ENCODE measurements around the gene GARNL3. TPM values are rescaled to one million over a fixed set of nuclear protein-coding genes. Genes with fewer than 3 reads are reported as not detected.

Gene GARNL3
- total RNA-seq, 2 experiments from 2014 or later, result 0.63 to 1.8 TPM

DNA sequence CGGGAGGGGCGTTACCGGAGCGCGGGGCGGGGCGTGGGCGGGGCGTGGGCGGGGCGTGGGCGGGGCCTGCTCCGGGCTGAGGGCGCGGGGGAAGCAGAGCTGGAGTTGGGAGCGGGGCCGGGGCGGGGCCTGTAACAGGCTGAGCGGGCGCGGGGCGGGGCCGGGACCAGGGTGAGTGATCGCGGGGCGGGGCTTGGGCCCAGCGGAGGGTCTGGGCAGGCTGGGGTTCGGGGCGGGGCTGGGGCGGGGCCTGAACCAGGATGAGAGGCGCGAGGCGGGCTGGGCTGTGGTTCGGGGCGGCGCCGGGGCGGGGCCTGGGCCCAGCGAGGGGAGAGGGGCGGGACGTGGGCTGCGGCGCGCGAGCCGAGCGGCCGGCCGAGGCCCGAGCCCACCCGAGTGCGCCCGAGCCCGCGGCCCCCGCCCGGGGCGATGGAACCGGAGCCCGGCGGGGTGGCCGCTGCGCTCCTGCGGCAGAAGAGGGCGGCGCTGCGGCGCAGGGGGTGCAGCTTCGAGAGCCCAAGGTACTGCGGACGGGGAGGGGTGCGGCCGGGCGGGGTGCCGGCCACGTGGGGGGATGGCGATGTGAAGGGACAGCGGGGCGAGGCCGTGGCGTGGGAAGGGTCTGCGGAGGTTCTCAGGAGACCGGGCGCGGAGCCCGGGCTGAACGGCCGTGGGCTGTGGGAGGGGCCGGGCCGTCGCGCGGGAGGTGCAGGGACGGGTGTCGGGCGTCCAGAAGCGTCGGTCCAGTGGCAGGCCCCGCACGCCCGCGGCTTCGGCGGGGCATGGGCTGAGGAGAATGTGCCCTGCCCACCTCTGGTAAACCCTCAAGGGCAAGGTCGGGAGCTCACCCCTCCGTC lies 39.5 kb upstream of the GARNL3 start:
- H3K27me3 ChIP-seq (ENCODE audit: control insufficient read depth in 1 of 2, insufficient read depth in 2 of 2, low read length in 2 of 2), result peaks cover 0 to 7% of the 10 kb centered on the region in 2 experiments
- POLR2A ChIA-PET, result interaction anchor here (0.6 to 4.0 kb wide), 9 partner anchors 9 to 696 kb away, joined by 3 to 26 read pairs (median 4); partner anchors contain the start of genes LRSAM1, RPL12 and ZNF79
- H3K4me1 ChIP-seq (ENCODE audit: insufficient read depth, low read length), result peaks cover 35% of the 10 kb centered on the region
- no peak overlapping the region for H3K27ac ChIP-seq (ENCODE audit: low read depth in 1 of 2, low read length in 2 of 2)
- peak; percentile 73 for ATAC-seq (ENCODE audit: poor library complexity)
- H3K4me3 Mint-ChIP-seq, result peak overlapping the region; percentile 89
- H3K36me3 ChIP-seq (ENCODE audit: insufficient read depth, low read length), result no peaks in the 10 kb centered on the region
- peak overlapping the region; percentile 67 for H3K4me3 ChIP-seq (ENCODE audit: low read length)
- TF ChIP-seq, protein P1, sequence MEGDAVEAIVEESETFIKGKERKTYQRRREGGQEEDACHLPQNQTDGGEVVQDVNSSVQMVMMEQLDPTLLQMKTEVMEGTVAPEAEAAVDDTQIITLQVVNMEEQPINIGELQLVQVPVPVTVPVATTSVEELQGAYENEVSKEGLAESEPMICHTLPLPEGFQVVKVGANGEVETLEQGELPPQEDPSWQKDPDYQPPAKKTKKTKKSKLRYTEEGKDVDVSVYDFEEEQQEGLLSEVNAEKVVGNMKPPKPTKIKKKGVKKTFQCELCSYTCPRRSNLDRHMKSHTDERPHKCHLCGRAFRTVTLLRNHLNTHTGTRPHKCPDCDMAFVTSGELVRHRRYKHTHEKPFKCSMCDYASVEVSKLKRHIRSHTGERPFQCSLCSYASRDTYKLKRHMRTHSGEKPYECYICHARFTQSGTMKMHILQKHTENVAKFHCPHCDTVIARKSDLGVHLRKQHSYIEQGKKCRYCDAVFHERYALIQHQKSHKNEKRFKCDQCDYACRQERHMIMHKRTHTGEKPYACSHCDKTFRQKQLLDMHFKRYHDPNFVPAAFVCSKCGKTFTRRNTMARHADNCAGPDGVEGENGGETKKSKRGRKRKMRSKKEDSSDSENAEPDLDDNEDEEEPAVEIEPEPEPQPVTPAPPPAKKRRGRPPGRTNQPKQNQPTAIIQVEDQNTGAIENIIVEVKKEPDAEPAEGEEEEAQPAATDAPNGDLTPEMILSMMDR (IDR thresholded peaks at IDR 0.05), result no peak
- H3K9me3 Mint-ChIP-seq, result no peaks in the 10 kb centered on the region
- H3K27me3 Mint-ChIP-seq, result peaks cover 36% of the 10 kb centered on the region
- no peaks in the 10 kb centered on the region for H3K9me3 ChIP-seq (ENCODE audit: control insufficient read depth in 1 of 2, insufficient read depth in 1 of 2, low read length in 2 of 2)
- CTCF ChIA-PET, result interaction anchor here (0.9 to 2.3 kb wide), 4 partner anchors 10 to 285 kb away, joined by 3 to 6 read pairs (median 4); partner anchors contain the start of gene SLC2A8
- peaks cover 12% of the 10 kb centered on the region for H3K36me3 Mint-ChIP-seq (ENCODE audit: low read depth)
- DNase-seq, result peak; percentile 83 to 99 (median 92)
- H3K27ac Mint-ChIP-seq, result peak overlapping the region; percentile 90
- intact Hi-C loops (cut with DNase I, micrococcal nuclease), result loop anchor here (1.0 to 10.0 kb wide), 3 partner anchors 20 to 930 kb away; partner anchors contain the start of gene SLC2A8 (in 1 of the 2)
- peaks cover 41% of the 10 kb centered on the region for H3K4me1 Mint-ChIP-seq (ENCODE audit: low read depth)

DNA sequence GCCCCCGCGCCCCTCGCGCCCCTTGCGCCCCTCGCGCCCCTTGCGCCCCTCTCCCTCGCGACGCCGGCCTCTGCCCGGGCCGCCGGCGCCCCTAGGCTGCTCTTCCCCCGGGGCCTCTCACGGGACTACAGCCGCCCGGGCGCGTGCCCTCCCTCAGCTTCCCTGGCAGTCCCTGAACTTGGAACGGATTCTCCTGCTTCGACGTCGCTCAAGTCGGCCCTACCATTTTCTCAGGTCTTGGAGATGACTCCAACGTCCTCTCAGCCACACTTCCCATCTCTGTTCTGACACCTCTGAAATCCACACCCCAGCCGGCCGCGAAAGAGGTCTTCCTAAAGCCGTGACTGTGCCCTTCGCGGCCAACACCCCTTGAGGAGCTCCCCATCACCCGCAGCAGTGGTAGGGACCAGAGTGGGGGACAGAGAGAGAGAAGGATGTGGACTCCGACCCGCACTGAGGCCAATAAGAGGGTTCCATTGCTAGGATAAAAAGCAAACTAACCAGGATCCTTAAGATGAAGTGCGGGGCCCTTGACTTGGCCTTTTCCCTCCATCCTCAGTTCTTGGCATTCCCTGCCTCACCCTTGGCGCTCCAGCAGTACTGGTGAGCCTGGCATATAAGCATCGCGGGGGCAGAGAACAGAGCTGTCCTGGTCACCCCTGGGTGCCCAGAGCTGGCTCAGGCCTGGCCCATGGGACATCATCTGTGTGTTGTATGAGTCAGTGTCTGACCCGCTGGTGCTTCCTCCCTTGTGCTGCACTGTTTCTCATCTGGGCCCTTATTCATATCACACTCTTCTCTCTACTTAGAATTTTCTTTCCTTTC lies 38.6 kb upstream of the GARNL3 start:
- ATAC-seq (ENCODE audit: poor library complexity) (no peak), DNase-seq (peak in 1 of 14 experiments; percentile 46)
- H3K4me1 ChIP-seq (ENCODE audit: insufficient read depth, low read length), result peaks cover 35% of the 10 kb centered on the region
- peaks cover 12% of the 10 kb centered on the region for H3K36me3 Mint-ChIP-seq (ENCODE audit: low read depth)
- intact Hi-C loops (cut with DNase I, micrococcal nuclease), result loop anchor here (1.0 to 10.0 kb wide), 2 partner anchors 19 to 929 kb away; no protein-coding TSS in a partner anchor
- ChIA-PET CTCF (no interaction called here), POLR2A (interaction anchor here (1.0 to 4.0 kb wide), 4 partner anchors 19 to 225 kb away, joined by 3 to 26 read pairs (median 12); partner anchors contain the start of genes LRSAM1 and RPL12)
- peak overlapping the region; percentile 90 for H3K4me3 Mint-ChIP-seq
- no peaks in the 10 kb centered on the region for H3K36me3 ChIP-seq (ENCODE audit: insufficient read depth, low read length)
- H3K27ac ChIP-seq (ENCODE audit: low read depth in 1 of 2, low read length in 2 of 2), result no peak overlapping the region
- TF ChIP-seq, protein P1 (IDR thresholded peaks at IDR 0.05), result no peak
- no peaks in the 10 kb centered on the region for H3K9me3 ChIP-seq (ENCODE audit: control insufficient read depth in 1 of 2, insufficient read depth in 1 of 2, low read length in 2 of 2)
- peaks cover 37% of the 10 kb centered on the region for H3K27me3 Mint-ChIP-seq
- H3K27ac Mint-ChIP-seq, result peak overlapping the region; percentile 28
- H3K27me3 ChIP-seq (ENCODE audit: control insufficient read depth in 1 of 2, insufficient read depth in 2 of 2, low read length in 2 of 2), result peaks cover 0 to 7% of the 10 kb centered on the region in 2 experiments
- no peaks in the 10 kb centered on the region for H3K9me3 Mint-ChIP-seq
- H3K4me3 ChIP-seq (ENCODE audit: low read length), result peak overlapping the region; percentile 41
- peaks cover 41% of the 10 kb centered on the region for H3K4me1 Mint-ChIP-seq (ENCODE audit: low read depth)

Measured in CD4-positive, alpha-beta T cell (primary cell).